AG04449 (cell line): ENCODE measurements around the gene LARGE1.

Experiments
- CTCF ChIA-PET: fragments of 350-600 bp; formaldehyde crosslinking; extraction: SDS; loops from one replicate; lab custom pipeline; 2021; ENCODE audit warnings: antibody characterized with exemption; lab: Yijun Ruan, JAX
- POLR2A ChIA-PET: fragments of 400-600, 350-600 bp; formaldehyde crosslinking; extraction: SDS; loops from one replicate; lab custom pipeline; 2020; ENCODE audit warnings: antibody characterized with exemption, inconsistent platforms; lab: Yijun Ruan, JAX
- DNase-seq: peaks from one replicate; pipeline ENCODE4 v3.0.0-alpha.2; 2010; ENCODE audit warnings: low read depth, low spot score
- H3K4me3 ChIP-seq: 2 replicates; pipeline ENCODE4 v1.5.1; 2011; ENCODE audit warnings: low read depth, mild to moderate bottlenecking, control low read depth, low read length
- CTCF ChIP-seq: IDR thresholded peaks from one replicate; pipeline ENCODE4 v1.5.1; 2011; ENCODE audit warnings: mild to moderate bottlenecking, moderate library complexity, low read length, control low read depth, inconsistent platforms; ENCODE audit not compliant: insufficient read depth; ENCODE audit errors: missing control alignments

The LARGE1 gene

DNA sequence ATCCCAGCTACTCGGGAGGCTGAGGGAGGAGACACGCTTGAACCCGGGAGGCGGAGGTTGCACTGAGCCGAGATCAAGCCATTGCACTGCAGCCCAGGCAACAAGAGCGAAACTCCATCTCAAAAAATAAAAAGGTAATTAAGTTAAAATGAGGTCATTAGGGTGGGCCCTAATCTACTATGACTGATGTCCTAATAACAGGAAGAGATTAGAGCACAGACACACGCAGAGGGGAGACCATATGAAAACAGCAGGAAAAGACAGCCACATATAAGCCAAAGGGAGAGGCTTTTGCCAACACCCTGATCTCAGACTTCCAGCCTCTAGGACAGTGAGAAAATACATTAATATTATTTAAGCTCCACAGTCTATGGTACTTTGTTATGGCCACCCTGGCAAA, 17.3 kb downstream of the LARGE1 start:
- ChIA-PET CTCF (no interaction called here), POLR2A (no interaction called here)
- DNase-seq, result no peak
- no peak for TF ChIP-seq CTCF
- H3K4me3 ChIP-seq, result no peak overlapping the region

DNA sequence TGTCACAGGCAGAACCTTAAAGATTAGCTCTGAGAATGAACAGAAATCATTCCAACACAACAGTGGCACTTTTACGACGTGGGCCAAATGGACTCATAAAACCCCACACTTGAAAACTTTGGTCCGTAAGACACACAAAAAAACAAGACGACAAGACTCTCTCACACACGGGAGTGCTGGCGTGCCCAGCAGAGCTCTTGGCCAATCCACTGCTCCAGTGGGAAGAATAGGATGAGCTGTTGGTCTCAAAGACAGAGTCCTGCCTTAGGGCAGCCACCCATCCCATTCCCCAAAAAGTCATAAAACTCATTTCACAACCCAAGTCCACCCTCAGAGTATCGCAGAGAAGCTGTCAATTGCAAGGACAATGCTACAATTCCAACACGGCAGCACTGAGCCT, 18.2 kb downstream of the LARGE1 start:
- ChIA-PET CTCF (interaction anchor here (1.7 kb wide), 1 partner anchor 21 kb away, joined by 3 read pairs; no protein-coding TSS in a partner anchor), POLR2A (no interaction called here)
- no peak for TF ChIP-seq CTCF
- no peak for DNase-seq
- H3K4me3 ChIP-seq, result no peak overlapping the region

DNA sequence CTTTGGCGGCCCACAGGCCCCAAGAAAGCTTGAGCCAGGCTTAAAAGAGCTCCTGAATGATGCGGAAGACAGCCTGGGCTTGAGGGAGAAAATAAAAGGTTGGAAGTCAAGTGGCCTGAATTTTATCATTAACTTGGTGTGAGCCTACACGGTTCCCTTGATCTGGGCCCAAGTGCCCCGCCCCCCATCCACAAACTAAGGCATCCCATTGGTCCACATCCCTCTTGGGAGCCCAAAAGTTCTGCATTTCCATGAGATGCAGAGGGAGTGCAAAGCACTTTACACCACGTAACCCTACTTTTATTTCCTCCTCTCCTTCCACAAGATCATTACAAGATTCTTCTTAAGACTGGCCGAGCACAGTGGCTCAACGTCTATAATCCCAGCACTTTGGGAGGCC, 22.2 kb downstream of the LARGE1 start:
- CTCF ChIA-PET, result interaction anchor here (1.1 kb wide), 1 partner anchor 11 kb away, joined by 6 read pairs; no protein-coding TSS in a partner anchor
- no peak overlapping the region for H3K4me3 ChIP-seq
- no peak for TF ChIP-seq CTCF
- POLR2A ChIA-PET, result no interaction called here
- no peak for DNase-seq

DNA sequence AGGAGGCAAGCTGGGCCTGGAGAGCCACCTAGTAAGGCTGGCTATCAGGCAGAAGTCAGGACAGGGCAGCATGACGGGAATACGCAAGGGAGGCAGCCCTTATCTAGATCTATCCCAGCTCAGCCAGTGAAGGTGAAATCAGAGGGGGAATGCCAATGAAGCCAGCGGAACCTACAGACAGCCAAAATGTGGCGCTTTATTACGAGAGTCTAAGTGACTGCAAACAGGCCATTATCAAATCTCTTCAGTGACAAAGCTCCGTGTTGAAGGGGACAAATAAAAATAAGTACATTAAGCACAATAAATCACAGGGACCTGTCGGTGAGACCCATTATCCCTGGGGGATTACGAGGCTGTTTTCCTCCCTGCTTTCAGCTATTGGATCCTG, 22.8 kb downstream of the LARGE1 start:
- TF ChIP-seq CTCF, result no peak
- H3K4me3 ChIP-seq, result no peak overlapping the region; the same call in 1 of the 2 replicates
- CTCF ChIA-PET, result interaction anchor here (1.1 kb wide), 1 partner anchor 12 kb away, joined by 6 read pairs; no protein-coding TSS in a partner anchor
- POLR2A ChIA-PET, result interaction anchor here (1.3 kb wide), 1 partner anchor 24 kb away, joined by 5 read pairs; no protein-coding TSS in a partner anchor
- DNase-seq, result no peak

- TF ChIP-seq CTCF, result no peak
- POLR2A ChIA-PET, result interaction anchor here (0.6 to 1.3 kb wide), 2 partner anchors 17 to 24 kb away, joined by 3 to 5 read pairs; no protein-coding TSS in a partner anchor
- DNase-seq, result no peak
- no peak overlapping the region; the same call in 1 of the 2 replicates for H3K4me3 ChIP-seq
- CTCF ChIA-PET, result interaction anchor here (0.6 to 1.1 kb wide), 2 partner anchors 12 to 26 kb away, joined by 3 to 6 read pairs; no protein-coding TSS in a partner anchor
Observed at GRCh38 chr22:33896575-33897447, 23.5 kb downstream of the LARGE1 start.

- H3K4me3 ChIP-seq, result no peak overlapping the region
- CTCF ChIA-PET, result interaction anchor here (0.6 kb wide), 1 partner anchor 27 kb away, joined by 3 read pairs; no protein-coding TSS in a partner anchor
- POLR2A ChIA-PET, result interaction anchor here (0.6 kb wide), 1 partner anchor 16 kb away, joined by 3 read pairs; no protein-coding TSS in a partner anchor
- no peak for TF ChIP-seq CTCF
- DNase-seq, result no peak
Observed at GRCh38 chr22:33896154-33896553, 24.1 kb downstream of the LARGE1 start.
